ENCODE measurements around the gene EIF2B5. TPM values are rescaled to one million over a fixed set of nuclear protein-coding genes. Genes with fewer than 3 reads are reported as not detected.

The EIF2B5 gene
- polyA plus RNA-seq, 1 donor (not counting 4 experiments of a cell fraction or from before 2014, with no cell fraction given): 37.9 TPM

DNA sequence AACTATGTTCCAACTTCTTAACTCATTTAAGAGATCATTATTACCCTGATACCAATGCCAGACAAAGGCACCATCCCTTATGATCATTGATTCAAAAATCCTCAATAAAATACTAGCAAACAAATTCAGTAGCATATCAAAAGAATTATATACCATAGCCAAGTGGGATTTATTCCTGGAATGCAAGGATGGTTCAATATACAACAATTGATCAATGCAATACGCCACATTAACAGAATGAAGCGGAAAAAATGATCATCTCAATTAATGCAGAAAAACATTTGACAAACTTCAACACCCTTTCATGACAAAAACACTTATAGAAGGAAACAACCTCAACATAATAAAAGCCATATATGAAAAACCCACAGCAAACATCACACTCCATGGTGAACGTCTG is 43.0 kb upstream of the EIF2B5 start:
- no peak for TF ChIP-seq EZH2 (IDR thresholded peaks at IDR 0.05; ENCODE audit: low read length)
- TF ChIP-seq, protein P1, sequence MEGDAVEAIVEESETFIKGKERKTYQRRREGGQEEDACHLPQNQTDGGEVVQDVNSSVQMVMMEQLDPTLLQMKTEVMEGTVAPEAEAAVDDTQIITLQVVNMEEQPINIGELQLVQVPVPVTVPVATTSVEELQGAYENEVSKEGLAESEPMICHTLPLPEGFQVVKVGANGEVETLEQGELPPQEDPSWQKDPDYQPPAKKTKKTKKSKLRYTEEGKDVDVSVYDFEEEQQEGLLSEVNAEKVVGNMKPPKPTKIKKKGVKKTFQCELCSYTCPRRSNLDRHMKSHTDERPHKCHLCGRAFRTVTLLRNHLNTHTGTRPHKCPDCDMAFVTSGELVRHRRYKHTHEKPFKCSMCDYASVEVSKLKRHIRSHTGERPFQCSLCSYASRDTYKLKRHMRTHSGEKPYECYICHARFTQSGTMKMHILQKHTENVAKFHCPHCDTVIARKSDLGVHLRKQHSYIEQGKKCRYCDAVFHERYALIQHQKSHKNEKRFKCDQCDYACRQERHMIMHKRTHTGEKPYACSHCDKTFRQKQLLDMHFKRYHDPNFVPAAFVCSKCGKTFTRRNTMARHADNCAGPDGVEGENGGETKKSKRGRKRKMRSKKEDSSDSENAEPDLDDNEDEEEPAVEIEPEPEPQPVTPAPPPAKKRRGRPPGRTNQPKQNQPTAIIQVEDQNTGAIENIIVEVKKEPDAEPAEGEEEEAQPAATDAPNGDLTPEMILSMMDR (optimal IDR thresholded peaks at IDR 0.05 in 1 of 3, IDR thresholded peaks at IDR 0.05 in 1 of 3, conservative IDR thresholded peaks at IDR 0.05 in 1 of 3; ENCODE audit: extremely low read depth in 1 of 3, insufficient read depth in 2 of 3, low read length in 3 of 3): no peak
- no peak for DNase-seq (ENCODE audit: low read depth, low spot score)
- no peak for FAIRE-seq
- Histone ChIP-seq H3K79me2 (ENCODE audit: control insufficient read depth, insufficient read depth, low read length) (no peaks in the 10 kb centered on the region), H3K4me3 (ENCODE audit: control insufficient read depth in 2 of 3, extremely low read depth in 1 of 3, insufficient read depth in 2 of 3, low read depth in 1 of 3, low read length in 3 of 3) (no peak overlapping the region), H3K9me1 (ENCODE audit: control insufficient read depth, extremely low read depth, insufficient read depth, low read length) (no peaks in the 10 kb centered on the region), H3K9ac (ENCODE audit: control insufficient read depth, extremely low read depth, insufficient read depth, low read length) (no peak overlapping the region), H3K36me3 (ENCODE audit: control insufficient read depth in 2 of 2, extremely low read depth in 1 of 2, insufficient read depth in 2 of 2, low read length in 2 of 2) (no peaks in the 10 kb centered on the region), H3K27ac (ENCODE audit: control insufficient read depth, insufficient read depth, low read length) (no peak overlapping the region), H3K27me3 (ENCODE audit: control insufficient read depth, extremely low read depth, insufficient read depth, low read length) (no peaks in the 10 kb centered on the region), H3K4me1 (ENCODE audit: control insufficient read depth, extremely low read depth, insufficient read depth, low read length) (no peaks in the 10 kb centered on the region), H2AFZ (ENCODE audit: control insufficient read depth, low read length) (no peak overlapping the region), H3K9me3 (ENCODE audit: control insufficient read depth, low read depth, low read length) (peaks cover 2% of the 10 kb centered on the region), H3K4me2 (ENCODE audit: control insufficient read depth, extremely low read depth, insufficient read depth, low read depth, low read length) (no peak overlapping the region), H4K20me1 (ENCODE audit: control insufficient read depth, extremely low read depth, insufficient read depth, low read length) (no peaks in the 10 kb centered on the region)
- dilution Hi-C loops (cut with MboI; ENCODE audit: extremely low pct_ligation_motif_present, low sequenced_read_pairs): no loop called here

DNA sequence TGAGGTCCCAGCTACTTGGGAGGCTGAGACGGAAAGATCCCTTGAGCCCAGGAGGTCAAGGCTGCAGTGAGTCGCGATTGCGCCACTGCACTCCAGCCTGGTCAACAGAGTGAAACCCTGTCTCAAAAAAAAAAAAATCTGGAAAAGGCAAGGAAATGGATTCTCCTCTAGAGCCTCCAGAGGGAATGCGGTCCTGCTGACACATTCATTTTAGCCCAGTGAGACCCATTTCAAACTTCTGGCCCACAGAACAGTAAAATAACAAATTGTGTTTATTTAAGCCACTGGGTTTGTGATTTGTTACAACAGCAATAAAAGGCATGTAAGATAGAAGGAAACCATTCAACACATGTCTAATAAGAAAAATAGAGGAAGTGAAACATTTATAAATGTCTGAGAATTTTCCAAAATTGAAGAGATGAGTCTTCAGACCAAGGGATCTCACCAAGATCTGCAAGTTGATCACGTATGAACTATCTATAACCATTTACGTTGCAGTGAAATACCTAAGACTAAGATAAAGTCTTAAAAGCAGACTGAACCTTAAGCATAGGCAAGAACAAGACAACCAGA is 38.3 kb upstream of the EIF2B5 start, which contains the start of gene HTR3E:
TSS of gene HTR3E (plus strand) at position 254 of the 573 bp plus-strand sequence. CDS start 466 bp downstream, outside the sequence.
- Histone ChIP-seq H3K36me3 (ENCODE audit: control insufficient read depth in 2 of 2, extremely low read depth in 1 of 2, insufficient read depth in 2 of 2, low read length in 2 of 2) (no peaks in the 10 kb centered on the region), H3K27me3 (ENCODE audit: control insufficient read depth, extremely low read depth, insufficient read depth, low read length) (no peaks in the 10 kb centered on the region), H3K9me3 (ENCODE audit: control insufficient read depth, low read depth, low read length) (peaks cover 2% of the 10 kb centered on the region), H2AFZ (ENCODE audit: control insufficient read depth, low read length) (no peak within 1 kb of the TSS), H3K4me3 (ENCODE audit: control insufficient read depth in 2 of 3, extremely low read depth in 1 of 3, insufficient read depth in 2 of 3, low read depth in 1 of 3, low read length in 3 of 3) (no peak within 1 kb of the TSS), H3K27ac (ENCODE audit: control insufficient read depth, insufficient read depth, low read length) (no peak within 1 kb of the TSS), H3K79me2 (ENCODE audit: control insufficient read depth, insufficient read depth, low read length) (no peaks in the 10 kb centered on the region), H4K20me1 (ENCODE audit: control insufficient read depth, extremely low read depth, insufficient read depth, low read length) (no peaks in the 10 kb centered on the region), H3K9ac (ENCODE audit: control insufficient read depth, extremely low read depth, insufficient read depth, low read length) (no peak within 1 kb of the TSS), H3K4me1 (ENCODE audit: control insufficient read depth, extremely low read depth, insufficient read depth, low read length) (no peaks in the 10 kb centered on the region), H3K4me2 (ENCODE audit: control insufficient read depth, extremely low read depth, insufficient read depth, low read depth, low read length) (no peak within 1 kb of the TSS), H3K9me1 (ENCODE audit: control insufficient read depth, extremely low read depth, insufficient read depth, low read length) (no peaks in the 10 kb centered on the region)
- no peak for DNase-seq (ENCODE audit: low read depth, low spot score)
- TF ChIP-seq, protein P1 (optimal IDR thresholded peaks at IDR 0.05 in 1 of 3, IDR thresholded peaks at IDR 0.05 in 1 of 3, conservative IDR thresholded peaks at IDR 0.05 in 1 of 3; ENCODE audit: extremely low read depth in 1 of 3, insufficient read depth in 2 of 3, low read length in 3 of 3): no peak
- FAIRE-seq: no peak
- dilution Hi-C loops (cut with MboI; ENCODE audit: extremely low pct_ligation_motif_present, low sequenced_read_pairs): no loop called here
